WTC11 (cell line): ENCODE data around the gene FAF1.

ENCODE experiments used
- AFF4 ChIP-seq: sonication (generic); formaldehyde crosslinking; IDR thresholded peaks from 2 replicates; pipeline ENCODE4 v1.8.1; 2023; ENCODE audit warnings: mild to moderate bottlenecking, missing genetic modification reagents, borderline replicate concordance
- CDX4 ChIP-seq: fragments of 250-450 bp; sonication (Bioruptor Pico); IDR thresholded peaks from 2 replicates; pipeline ENCODE4 v1.9.0; 2021; ENCODE audit warnings: moderate library complexity, mild to moderate bottlenecking, inconsistent platforms, borderline replicate concordance
- CTCF ChIP-seq: fragments of 200-600 bp; IDR thresholded peaks from 2 replicates; pipeline ENCODE4 v1.8.0; 2022; ENCODE audit warnings: antibody characterized with exemption
- FOXK1 ChIP-seq: sonication (generic); formaldehyde crosslinking; IDR thresholded peaks from 2 replicates; pipeline ENCODE4 v1.8.0; 2022; ENCODE audit warnings: mild to moderate bottlenecking, moderate library complexity, missing genetic modification reagents
- HMGXB4 ChIP-seq: sonication (generic); formaldehyde crosslinking; IDR thresholded peaks from 2 replicates; pipeline ENCODE4 v1.8.1; 2023; ENCODE audit warnings: mild to moderate bottlenecking, moderate library complexity, missing genetic modification reagents
- IRF1 ChIP-seq: sonication (generic); formaldehyde crosslinking; IDR thresholded peaks from 2 replicates; pipeline ENCODE4 v1.8.0; 2023; ENCODE audit warnings: missing genetic modification reagents
- MAX ChIP-seq: sonication (generic); formaldehyde crosslinking; IDR thresholded peaks from 2 replicates; pipeline ENCODE4 v1.8.0; 2022; ENCODE audit warnings: mild to moderate bottlenecking, missing genetic modification reagents
- OVOL2 ChIP-seq: fragments of 250-450 bp; sonication (Bioruptor Pico); IDR thresholded peaks from 2 replicates; pipeline ENCODE4 v1.9.0; 2021; ENCODE audit warnings: mild to moderate bottlenecking, borderline replicate concordance
- PRDM15 ChIP-seq: sonication (generic); formaldehyde crosslinking; IDR thresholded peaks from 2 replicates; pipeline ENCODE4 v1.8.0; 2022; ENCODE audit warnings: missing genetic modification reagents
- USF1 ChIP-seq: sonication (generic); formaldehyde crosslinking; IDR thresholded peaks from 2 replicates; pipeline ENCODE4 v1.8.0; 2022; ENCODE audit warnings: mild to moderate bottlenecking, missing genetic modification reagents

GRCh38 chr1:50830621-50831020 is 129.4 kb downstream of the FAF1 start:
- TF ChIP-seq HMGXB4 (CRISPR knock-in tag) = no peak
- TF ChIP-seq AFF4 = no peak
- no peak for TF ChIP-seq IRF1 (CRISPR knock-in tag)
- TF ChIP-seq CDX4 (CRISPR knock-in tag) = no peak
- no peak for TF ChIP-seq PRDM15 (CRISPR knock-in tag)
- no peak for TF ChIP-seq MAX (CRISPR knock-in tag)
- TF ChIP-seq FOXK1 (CRISPR knock-in tag) = no peak
- no peak for TF ChIP-seq OVOL2
- TF ChIP-seq CTCF = no peak
- no peak for TF ChIP-seq USF1 (CRISPR knock-in tag)
